ENCODE data around the gene VAT1L. TPM values are rescaled to one million over a fixed set of nuclear protein-coding genes. Genes with fewer than 3 reads are reported as not detected.

The VAT1L gene
- total and polyA plus RNA-seq, 8 donors, result 0.32 to 10.7 (median 1.3) TPM

DNA sequence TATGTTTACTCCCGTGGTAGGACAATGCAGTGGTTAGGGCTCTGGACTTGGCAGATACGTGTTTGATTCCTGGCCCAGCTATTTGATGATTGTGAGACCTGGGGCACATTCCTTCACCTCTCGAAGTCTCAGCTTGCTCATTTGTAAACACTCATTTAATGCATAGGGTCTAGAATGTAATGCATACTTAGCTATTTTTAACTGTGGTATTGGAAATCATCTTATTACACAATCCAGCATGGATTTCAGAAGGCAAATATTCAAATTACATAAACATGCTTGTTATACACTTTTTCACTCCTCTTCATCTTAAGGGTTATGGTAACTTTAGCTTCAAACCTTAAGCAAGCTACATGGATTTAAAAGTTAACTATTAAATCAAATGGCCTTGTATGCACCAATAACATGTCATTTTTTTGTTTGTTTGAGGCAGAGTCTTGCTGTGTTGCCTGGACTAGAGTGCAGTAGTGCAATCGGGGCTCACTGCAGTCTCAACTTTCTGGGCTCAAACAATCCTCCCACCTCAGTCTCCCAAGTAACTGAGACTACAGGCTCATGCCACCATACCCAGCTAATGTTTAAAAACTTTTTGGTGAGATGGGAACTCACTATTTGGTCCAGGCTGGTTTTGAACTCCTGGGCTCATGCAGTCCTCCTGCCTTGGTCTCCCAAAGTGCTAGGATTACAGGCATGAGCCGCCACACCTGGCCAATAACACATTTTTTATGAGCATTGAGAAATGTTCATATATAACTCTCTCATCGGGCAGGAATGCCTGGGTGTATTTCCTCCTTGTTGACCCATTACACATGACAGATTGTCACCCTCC lies 52.5 kb downstream of the VAT1L start:
- H3K4me1 ChIP-seq, result no peaks in the 10 kb centered on the region

DNA sequence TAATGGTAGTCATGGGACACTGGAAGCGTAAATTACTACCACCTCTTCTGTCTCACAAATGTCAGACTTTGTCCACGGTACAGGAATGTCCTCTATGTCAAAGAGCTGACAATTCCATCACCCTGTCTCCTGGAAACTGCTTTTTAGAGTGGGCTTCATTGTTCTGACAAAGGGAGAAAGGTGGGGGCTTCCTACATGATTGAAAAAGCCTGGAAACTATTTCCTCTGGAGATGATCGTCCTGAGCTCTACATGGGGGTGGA lies 53.1 kb downstream of the VAT1L start:
- intact Hi-C loops (cut with DNase I), result no loop called here
- H3K27me3 ChIP-seq, result no peaks in the 10 kb centered on the region
- TF ChIP-seq, protein P1, sequence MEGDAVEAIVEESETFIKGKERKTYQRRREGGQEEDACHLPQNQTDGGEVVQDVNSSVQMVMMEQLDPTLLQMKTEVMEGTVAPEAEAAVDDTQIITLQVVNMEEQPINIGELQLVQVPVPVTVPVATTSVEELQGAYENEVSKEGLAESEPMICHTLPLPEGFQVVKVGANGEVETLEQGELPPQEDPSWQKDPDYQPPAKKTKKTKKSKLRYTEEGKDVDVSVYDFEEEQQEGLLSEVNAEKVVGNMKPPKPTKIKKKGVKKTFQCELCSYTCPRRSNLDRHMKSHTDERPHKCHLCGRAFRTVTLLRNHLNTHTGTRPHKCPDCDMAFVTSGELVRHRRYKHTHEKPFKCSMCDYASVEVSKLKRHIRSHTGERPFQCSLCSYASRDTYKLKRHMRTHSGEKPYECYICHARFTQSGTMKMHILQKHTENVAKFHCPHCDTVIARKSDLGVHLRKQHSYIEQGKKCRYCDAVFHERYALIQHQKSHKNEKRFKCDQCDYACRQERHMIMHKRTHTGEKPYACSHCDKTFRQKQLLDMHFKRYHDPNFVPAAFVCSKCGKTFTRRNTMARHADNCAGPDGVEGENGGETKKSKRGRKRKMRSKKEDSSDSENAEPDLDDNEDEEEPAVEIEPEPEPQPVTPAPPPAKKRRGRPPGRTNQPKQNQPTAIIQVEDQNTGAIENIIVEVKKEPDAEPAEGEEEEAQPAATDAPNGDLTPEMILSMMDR (IDR thresholded peaks at IDR 0.05), result no peak
- ATAC-seq (no peak), FAIRE-seq (no peak), DNase-seq (no peak)
- WGBS, 2 donors, result 63 to 66% methylated on average over 3 of the region's 3 CpGs
- H3K36me3 ChIP-seq, result no peaks in the 10 kb centered on the region
- no peaks in the 10 kb centered on the region for H3K4me1 ChIP-seq
- no peak overlapping the region for H3K27ac ChIP-seq
- no peaks in the 10 kb centered on the region for H3K9me3 ChIP-seq
- H3K4me3 ChIP-seq, result no peak overlapping the region

More for the DNA sequence above, 52.5 kb downstream of the VAT1L start:
- ATAC-seq (peak in 1 of 4 donors; percentile 33), FAIRE-seq (no peak), DNase-seq (no peak)
- intact Hi-C loops (cut with DNase I), result no loop called here
- Histone ChIP-seq H3K9me3 (no peaks in the 10 kb centered on the region), H3K27me3 (no peaks in the 10 kb centered on the region), H3K4me3 (no peak overlapping the region), H3K36me3 (no peaks in the 10 kb centered on the region), H3K27ac (no peak overlapping the region)
- TF ChIP-seq, protein P1 (IDR thresholded peaks at IDR 0.05), result no peak
- WGBS, 2 donors, result 39 to 44% methylated on average over 6 of the region's 6 CpGs

DNA sequence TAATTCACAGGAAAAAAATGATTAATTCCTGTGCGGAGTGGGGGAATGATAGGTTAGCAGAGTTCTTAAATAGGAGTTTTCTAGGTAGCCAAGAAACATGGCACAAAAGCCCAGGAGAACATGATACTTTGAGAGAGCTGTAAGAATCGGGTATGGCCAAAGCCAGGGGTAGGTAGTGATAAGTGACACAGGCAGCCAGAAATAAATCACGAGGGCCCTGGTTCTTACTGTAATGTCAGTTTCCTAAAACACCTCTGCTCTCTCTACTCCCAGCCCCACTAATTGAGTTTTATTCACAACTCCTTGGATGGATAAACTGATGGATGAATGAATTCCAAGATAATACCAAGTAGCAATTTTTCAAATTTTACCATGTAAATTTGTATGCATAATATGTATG lies 54.1 kb downstream of the VAT1L start:
- Histone ChIP-seq H3K27ac (no peak overlapping the region), H3K4me3 (no peak overlapping the region), H3K27me3 (no peaks in the 10 kb centered on the region), H3K36me3 (no peaks in the 10 kb centered on the region), H3K9me3 (no peaks in the 10 kb centered on the region), H3K4me1 (no peaks in the 10 kb centered on the region)
- FAIRE-seq (no peak), DNase-seq (no peak), ATAC-seq (no peak)
- 85 to 89% methylated on average over 3 of the region's 3 CpGs for WGBS, 2 donors
- TF ChIP-seq, protein P1 (IDR thresholded peaks at IDR 0.05), result no peak
- intact Hi-C loops (cut with DNase I), result no loop called here

DNA sequence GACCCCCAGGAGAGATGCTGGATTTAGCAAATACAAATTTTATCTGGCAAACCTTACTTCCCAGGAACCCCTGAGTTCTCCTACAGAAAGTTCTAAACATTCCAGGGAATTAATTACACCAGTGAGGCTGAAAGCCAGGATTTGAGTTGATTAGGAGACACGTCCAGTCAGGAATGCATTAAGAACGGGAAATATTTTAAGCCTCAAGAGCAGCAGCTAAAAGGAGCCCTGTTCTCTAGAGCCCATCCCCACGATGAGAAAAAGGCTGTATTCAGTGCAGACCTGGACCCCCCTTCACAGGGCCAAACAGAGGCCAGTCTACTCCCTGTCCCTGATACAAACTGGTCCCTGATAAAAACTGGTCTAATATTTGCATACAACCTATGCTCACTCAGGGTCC lies 55.0 kb downstream of the VAT1L start:
- Histone ChIP-seq H3K27ac (no peak overlapping the region), H3K9me3 (no peaks in the 10 kb centered on the region), H3K27me3 (no peaks in the 10 kb centered on the region), H3K4me3 (no peak overlapping the region), H3K36me3 (no peaks in the 10 kb centered on the region), H3K4me1 (no peaks in the 10 kb centered on the region)
- WGBS, 2 donors, result 44 to 47% methylated on average over 3 of the region's 3 CpGs
- intact Hi-C loops (cut with DNase I), result no loop called here
- FAIRE-seq (no peak), DNase-seq (no peak), ATAC-seq (no peak)
- TF ChIP-seq, protein P1 (IDR thresholded peaks at IDR 0.05), result no peak

DNA sequence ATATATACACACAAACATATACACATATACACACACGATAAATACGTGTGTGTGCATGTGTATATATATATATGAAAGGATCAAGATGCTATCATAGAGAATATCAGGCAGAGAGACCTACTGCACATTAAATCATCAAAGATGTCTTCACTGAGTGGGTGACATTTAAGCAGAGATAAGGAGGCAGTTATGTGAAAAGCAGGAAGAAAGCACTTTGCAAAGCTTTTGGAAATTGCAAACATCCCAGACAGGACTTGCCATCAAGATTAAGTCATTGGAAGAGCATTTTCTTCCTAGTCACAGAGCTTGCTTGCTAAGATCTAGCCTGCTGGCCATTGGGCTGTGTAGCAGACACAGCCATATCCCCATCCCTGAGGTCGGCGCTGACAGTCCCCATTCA lies 56.4 kb downstream of the VAT1L start:
- intact Hi-C loops (cut with DNase I), result no loop called here
- no peaks in the 10 kb centered on the region for H3K27me3 ChIP-seq

More for the DNA sequence above, 56.4 kb downstream of the VAT1L start:
- no peaks in the 10 kb centered on the region for H3K4me1 ChIP-seq
- no peaks in the 10 kb centered on the region for H3K36me3 ChIP-seq
- no peak for FAIRE-seq
- no peak for ATAC-seq
- H3K9me3 ChIP-seq, result no peaks in the 10 kb centered on the region
- DNase-seq, result no peak
- TF ChIP-seq, protein P1 (IDR thresholded peaks at IDR 0.05), result no peak
- H3K4me3 ChIP-seq, result no peak overlapping the region
- 72% methylated on average over 4 of the region's 4 CpGs for WGBS, 2 donors
- H3K27ac ChIP-seq, result no peak overlapping the region

Data from pancreas (tissue), 10 donors.